GM23338 (cell line): ENCODE measurements around the gene MDM4. TPM values are rescaled to one million over a fixed set of nuclear protein-coding genes. Genes with fewer than 3 reads are reported as not detected.

ENCODE experiments used
- ATAC-seq: fragments of 200-7000 bp; cut with Tn5 transposase; 3 replicates; pipeline ENCODE4 v1.9.1; 2020
- DNase-seq: peaks from one replicate; pipeline ENCODE4 v3.0.0-alpha.2; 2015; ENCODE audit warnings: low spot score
- H2AFZ ChIP-seq: fragments of 200-600 bp; sonication (generic); 2 replicates; pipeline ENCODE4 v1.8.0; 2016; ENCODE audit warnings: antibody characterized with exemption, mild to moderate bottlenecking, moderate library complexity
- H3F3A ChIP-seq: fragments of 200-600 bp; sonication (generic); replicated peaks from 2 replicates; pipeline ENCODE4 v1.8.0; 2017; ENCODE audit warnings: antibody characterized with exemption, mixed run types, low read depth
- H3K27ac ChIP-seq: fragments of 200-600 bp; sonication (generic); 2 replicates; pipeline ENCODE4 v1.6.1; 2016; ENCODE audit warnings: low read depth
- H3K27me3 ChIP-seq: fragments of 200-600 bp; sonication (generic); 2 replicates; pipeline ENCODE4 v1.8.0; 2016; ENCODE audit warnings: mild to moderate bottlenecking, mixed run types, moderate library complexity; ENCODE audit not compliant: insufficient read depth
- H3K36me3 ChIP-seq: fragments of 200-600 bp; sonication (generic); 2 replicates; pipeline ENCODE4 v1.8.0; 2016; ENCODE audit warnings: mild to moderate bottlenecking; ENCODE audit not compliant: insufficient read depth
- H3K4me1 ChIP-seq: fragments of 200-600 bp; sonication (generic); 2 replicates; pipeline ENCODE4 v1.8.0; 2016; ENCODE audit warnings: mild to moderate bottlenecking, moderate library complexity; ENCODE audit not compliant: insufficient read depth
- H3K4me2 ChIP-seq: fragments of 200-600 bp; sonication (generic); 2 replicates; pipeline ENCODE4 v1.7.1; 2017; ENCODE audit warnings: mixed run types
- H3K4me3 ChIP-seq: fragments of 200-600 bp; sonication (generic); 2 replicates; pipeline ENCODE4 v1.6.1; 2016; ENCODE audit warnings: mixed run types
- H3K79me2 ChIP-seq: fragments of 200-600 bp; sonication (generic); replicated peaks from 2 replicates; pipeline ENCODE4 v1.8.0; 2017; ENCODE audit warnings: mild to moderate bottlenecking; ENCODE audit not compliant: insufficient read depth
- H3K9me2 ChIP-seq: fragments of 200-600 bp; sonication (generic); 2 replicates; pipeline ENCODE4 v1.8.0; 2017; ENCODE audit not compliant: insufficient read depth
- H4K20me1 ChIP-seq: fragments of 200-600 bp; sonication (generic); replicated peaks from 2 replicates; pipeline ENCODE4 v1.8.0; 2017; ENCODE audit warnings: mild to moderate bottlenecking; ENCODE audit not compliant: insufficient read depth
- H3K27ac Mint-ChIP-seq: 2 replicates; pipeline ENCODE4 v1.8.0; 2020; ENCODE audit warnings: inconsistent platforms, mild to moderate bottlenecking, moderate library complexity, mixed read lengths
- H3K27me3 Mint-ChIP-seq: 3 replicates; pipeline ENCODE4 v1.8.0; 2022; ENCODE audit warnings: low read depth, mild to moderate bottlenecking, moderate library complexity, mixed read lengths, inconsistent platforms; ENCODE audit not compliant: insufficient read depth, poor library complexity
- H3K36me3 Mint-ChIP-seq: 3 replicates; pipeline ENCODE4 v1.8.0; 2021; ENCODE audit warnings: low read depth, mild to moderate bottlenecking, inconsistent platforms, moderate library complexity, mixed read lengths
- H3K4me1 Mint-ChIP-seq: 3 replicates; pipeline ENCODE4 v1.8.0; 2020; ENCODE audit warnings: mild to moderate bottlenecking, inconsistent platforms, mixed read lengths
- H3K4me3 Mint-ChIP-seq: 3 replicates; pipeline ENCODE4 v1.8.0; 2021; ENCODE audit warnings: moderate library complexity, mild to moderate bottlenecking, inconsistent platforms, mixed read lengths
- H3K9me3 Mint-ChIP-seq: 3 replicates; pipeline ENCODE4 v1.8.0; 2020; ENCODE audit warnings: moderate library complexity, mild to moderate bottlenecking, inconsistent platforms, mixed read lengths
- JUNB ChIP-seq: IDR thresholded peaks from one replicate; pipeline ENCODE4 v1.6.1; 2016; ENCODE audit warnings: antibody characterized with exemption; ENCODE audit not compliant: unreplicated experiment
- NANOG ChIP-seq: IDR thresholded peaks from 2 replicates; pipeline ENCODE4 v1.6.1; 2016; ENCODE audit warnings: antibody characterized with exemption, borderline replicate concordance
- POLR2AphosphoS5 ChIP-seq: IDR thresholded peaks from 2 replicates; pipeline ENCODE4 v1.6.1; 2016; ENCODE audit warnings: antibody characterized with exemption, low read depth
- STAT1 ChIP-seq: IDR thresholded peaks from one replicate; pipeline ENCODE4 v1.6.1; 2016; ENCODE audit warnings: antibody characterized with exemption; ENCODE audit not compliant: unreplicated experiment
- polyA plus RNA-seq: library from polyadenylated mRNA; unstranded; fragments of >200 nt; fragmentation: Nextera tagmentation; extraction: Ambion mirVana; gene quantifications from 2 replicates; pipeline ENCODE4 v1.2.1, GENCODE V29; 2016
- total RNA-seq: library from RNA; depleted of rRNA; stranded (reverse); fragments of >200 nt; shearing (Covaris generic); gene quantifications from 2 replicates; pipeline ENCODE4 v1.2.3, GENCODE V29; 2014
- TF ChIP-seq, protein P1 (sequence below): IDR thresholded peaks from one replicate; pipeline ENCODE4 v1.6.1; 2018; ENCODE audit warnings: antibody characterized with exemption; ENCODE audit not compliant: unreplicated experiment
- TF ChIP-seq, protein P2 (sequence below), 2 experiments: fragments of 200-600 bp in 1 of 2; sonication (generic) in 1 of 2; conservative IDR thresholded peaks; 2 replicates each; pipeline versions ENCODE4 v1.5.1 to v1.6.1; 2016 to 2017; ENCODE audit warnings: antibody characterized with exemption in 2 of 2, low read depth in 2 of 2, mild to moderate bottlenecking in 2 of 2, moderate library complexity in 1 of 2

Gene MDM4
- total and polyA plus RNA-seq, 2 experiments from 2014 or later: 24.8 to 56.1 TPM

DNA sequence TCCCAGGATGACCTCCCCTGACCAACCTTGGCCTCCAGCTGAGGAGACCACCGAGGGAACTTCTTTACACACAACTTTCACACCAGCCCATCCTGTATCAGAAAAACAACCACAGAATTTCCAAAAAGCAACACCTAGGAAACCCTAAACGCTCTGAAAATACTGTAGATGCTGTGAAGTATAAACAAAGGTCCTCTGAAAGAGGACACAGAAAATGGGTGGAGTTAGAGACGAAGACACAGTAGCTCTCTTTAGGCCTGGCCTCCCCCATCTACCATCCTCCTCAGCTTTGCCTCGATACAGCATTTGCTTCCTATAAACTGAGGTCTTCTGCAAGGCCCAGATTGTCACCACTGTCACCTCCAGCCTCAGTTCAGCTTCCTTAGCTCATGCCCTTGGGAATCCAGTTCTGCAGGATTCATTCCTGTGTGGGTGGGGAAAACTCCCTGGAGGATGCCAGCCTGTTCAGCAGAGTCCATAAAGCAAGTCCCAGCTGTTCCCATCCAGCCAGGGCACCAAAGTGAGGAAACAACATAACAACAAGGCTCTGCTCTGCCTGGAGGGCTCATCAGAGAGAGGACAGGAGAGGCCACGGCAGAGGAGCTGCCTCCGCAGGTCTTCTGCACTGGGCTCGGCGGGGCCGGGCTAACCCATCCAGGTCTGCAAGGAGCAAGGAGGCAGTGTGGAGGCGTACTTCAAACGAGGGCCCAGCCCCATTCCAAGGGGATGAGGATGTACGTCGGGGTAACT lies 36.6 kb upstream of the MDM4 start:
- no peaks in the 10 kb centered on the region; the same call in 1 of the 2 replicates for H3K9me2 ChIP-seq
- Mint-ChIP-seq H3K4me1 (peaks cover 69% of the 10 kb centered on the region), H3K27ac (no peak overlapping the region), H3K27me3 (peaks cover 10% of the 10 kb centered on the region), H3K36me3 (no peaks in the 10 kb centered on the region; the same call in 2 of the 3 replicates), H3K4me3 (no peak overlapping the region), H3K9me3 (no peaks in the 10 kb centered on the region)
- peaks cover 17% of the 10 kb centered on the region; the same call in 1 of the 2 replicates for H3K79me2 ChIP-seq
- no peak overlapping the region for H3K27ac ChIP-seq
- H3K36me3 ChIP-seq: no peaks in the 10 kb centered on the region
- H3F3A ChIP-seq: peaks cover 6% of the 10 kb centered on the region; the same call in 1 of the 2 replicates
- no peak for TF ChIP-seq JUNB
- TF ChIP-seq STAT1: no peak
- TF ChIP-seq POLR2AphosphoS5: no peak
- peaks cover 29% of the 10 kb centered on the region for H3K4me1 ChIP-seq
- no peaks in the 10 kb centered on the region for H3K27me3 ChIP-seq
- DNase-seq (no peak), ATAC-seq (no peak)
- no peak overlapping the region for H3K4me2 ChIP-seq
- H2AFZ ChIP-seq: no peak overlapping the region
- no peak overlapping the region for H3K4me3 ChIP-seq
- peaks cover 5% of the 10 kb centered on the region; the same call in 1 of the 2 replicates for H4K20me1 ChIP-seq

DNA sequence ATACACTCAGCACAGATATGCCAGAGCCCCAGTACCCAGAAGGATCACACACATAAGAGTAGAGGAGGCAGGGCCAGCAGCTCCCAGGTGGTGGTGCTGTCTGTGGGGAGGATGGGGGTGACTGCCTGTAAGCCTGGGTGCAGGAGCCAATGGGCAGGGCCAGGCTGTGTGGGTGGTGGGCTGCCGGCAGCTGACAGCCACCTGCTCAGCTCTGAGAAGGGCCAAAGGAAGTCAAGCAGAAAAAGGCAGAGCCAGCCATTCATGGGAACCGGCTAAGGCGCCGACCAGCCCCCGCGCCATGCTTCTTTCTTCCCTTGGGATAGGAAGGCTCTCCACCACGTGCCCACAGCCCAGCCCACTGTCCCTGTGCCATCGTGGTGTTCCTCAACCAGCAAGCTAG lies 35.7 kb upstream of the MDM4 start:
- peak; percentile 6; the same call in 2 of the 3 replicates for ATAC-seq

DNA sequence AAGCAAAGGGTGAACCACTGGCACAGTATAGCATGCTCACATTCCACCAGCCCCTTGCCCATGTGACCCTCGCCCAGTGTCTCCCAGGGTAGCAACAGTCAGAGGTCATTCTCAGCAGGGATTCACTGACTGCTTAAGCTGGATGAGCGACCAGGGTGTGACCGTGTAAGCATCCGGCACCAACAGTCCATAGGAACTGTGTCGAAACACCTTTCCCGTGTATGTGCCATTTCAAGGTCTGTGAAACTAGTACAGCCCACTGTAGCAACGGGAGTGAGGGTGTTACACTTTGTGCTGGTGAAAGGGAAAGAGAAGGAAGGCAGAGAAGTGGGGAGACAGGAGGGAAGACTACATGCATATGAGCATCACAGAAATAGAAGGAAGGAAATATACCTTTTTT lies 32.4 kb upstream of the MDM4 start:
- DNase-seq: no peak
- Histone ChIP-seq H3K9me2 (no peaks in the 10 kb centered on the region), H4K20me1 (peaks cover 12% of the 10 kb centered on the region), H3K79me2 (peaks cover 34% of the 10 kb centered on the region; the same call in 1 of the 2 replicates), H3F3A (peaks cover 6% of the 10 kb centered on the region; the same call in 1 of the 2 replicates), H3K4me3 (no peak overlapping the region), H3K4me1 (peaks cover 17% of the 10 kb centered on the region), H3K36me3 (no peaks in the 10 kb centered on the region), H3K27me3 (no peaks in the 10 kb centered on the region), H3K4me2 (no peak overlapping the region), H3K27ac (no peak overlapping the region), H2AFZ (no peak overlapping the region)
- H3K36me3 Mint-ChIP-seq: no peaks in the 10 kb centered on the region; the same call in 2 of the 3 replicates
- no peak overlapping the region for H3K4me3 Mint-ChIP-seq
- no peak for ATAC-seq
- H3K27ac Mint-ChIP-seq: no peak overlapping the region
- H3K4me1 Mint-ChIP-seq: peaks cover 46% of the 10 kb centered on the region
- H3K9me3 Mint-ChIP-seq: no peaks in the 10 kb centered on the region; the same call in 2 of the 3 replicates
- peaks cover 10% of the 10 kb centered on the region for H3K27me3 Mint-ChIP-seq
- TF ChIP-seq, protein P1, sequence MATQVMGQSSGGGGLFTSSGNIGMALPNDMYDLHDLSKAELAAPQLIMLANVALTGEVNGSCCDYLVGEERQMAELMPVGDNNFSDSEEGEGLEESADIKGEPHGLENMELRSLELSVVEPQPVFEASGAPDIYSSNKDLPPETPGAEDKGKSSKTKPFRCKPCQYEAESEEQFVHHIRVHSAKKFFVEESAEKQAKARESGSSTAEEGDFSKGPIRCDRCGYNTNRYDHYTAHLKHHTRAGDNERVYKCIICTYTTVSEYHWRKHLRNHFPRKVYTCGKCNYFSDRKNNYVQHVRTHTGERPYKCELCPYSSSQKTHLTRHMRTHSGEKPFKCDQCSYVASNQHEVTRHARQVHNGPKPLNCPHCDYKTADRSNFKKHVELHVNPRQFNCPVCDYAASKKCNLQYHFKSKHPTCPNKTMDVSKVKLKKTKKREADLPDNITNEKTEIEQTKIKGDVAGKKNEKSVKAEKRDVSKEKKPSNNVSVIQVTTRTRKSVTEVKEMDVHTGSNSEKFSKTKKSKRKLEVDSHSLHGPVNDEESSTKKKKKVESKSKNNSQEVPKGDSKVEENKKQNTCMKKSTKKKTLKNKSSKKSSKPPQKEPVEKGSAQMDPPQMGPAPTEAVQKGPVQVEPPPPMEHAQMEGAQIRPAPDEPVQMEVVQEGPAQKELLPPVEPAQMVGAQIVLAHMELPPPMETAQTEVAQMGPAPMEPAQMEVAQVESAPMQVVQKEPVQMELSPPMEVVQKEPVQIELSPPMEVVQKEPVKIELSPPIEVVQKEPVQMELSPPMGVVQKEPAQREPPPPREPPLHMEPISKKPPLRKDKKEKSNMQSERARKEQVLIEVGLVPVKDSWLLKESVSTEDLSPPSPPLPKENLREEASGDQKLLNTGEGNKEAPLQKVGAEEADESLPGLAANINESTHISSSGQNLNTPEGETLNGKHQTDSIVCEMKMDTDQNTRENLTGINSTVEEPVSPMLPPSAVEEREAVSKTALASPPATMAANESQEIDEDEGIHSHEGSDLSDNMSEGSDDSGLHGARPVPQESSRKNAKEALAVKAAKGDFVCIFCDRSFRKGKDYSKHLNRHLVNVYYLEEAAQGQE: no peak

More for the DNA sequence above, 35.7 kb upstream of the MDM4 start:
- Histone ChIP-seq H3K27ac (no peak overlapping the region), H3K27me3 (no peaks in the 10 kb centered on the region), H3K9me2 (no peaks in the 10 kb centered on the region), H3K4me3 (no peak overlapping the region), H4K20me1 (peaks cover 10% of the 10 kb centered on the region; the same call in 1 of the 2 replicates), H3K79me2 (peaks cover 25% of the 10 kb centered on the region; the same call in 1 of the 2 replicates), H3K4me2 (no peak overlapping the region), H2AFZ (no peak overlapping the region), H3K4me1 (peaks cover 24% of the 10 kb centered on the region), H3K36me3 (no peaks in the 10 kb centered on the region), H3F3A (peaks cover 6% of the 10 kb centered on the region; the same call in 1 of the 2 replicates)
- Mint-ChIP-seq H3K27me3 (peaks cover 10% of the 10 kb centered on the region), H3K4me3 (no peak overlapping the region), H3K27ac (no peak overlapping the region), H3K9me3 (no peaks in the 10 kb centered on the region), H3K4me1 (peaks cover 69% of the 10 kb centered on the region), H3K36me3 (no peaks in the 10 kb centered on the region; the same call in 2 of the 3 replicates)
- TF ChIP-seq NANOG: no peak
- TF ChIP-seq, protein P2, sequence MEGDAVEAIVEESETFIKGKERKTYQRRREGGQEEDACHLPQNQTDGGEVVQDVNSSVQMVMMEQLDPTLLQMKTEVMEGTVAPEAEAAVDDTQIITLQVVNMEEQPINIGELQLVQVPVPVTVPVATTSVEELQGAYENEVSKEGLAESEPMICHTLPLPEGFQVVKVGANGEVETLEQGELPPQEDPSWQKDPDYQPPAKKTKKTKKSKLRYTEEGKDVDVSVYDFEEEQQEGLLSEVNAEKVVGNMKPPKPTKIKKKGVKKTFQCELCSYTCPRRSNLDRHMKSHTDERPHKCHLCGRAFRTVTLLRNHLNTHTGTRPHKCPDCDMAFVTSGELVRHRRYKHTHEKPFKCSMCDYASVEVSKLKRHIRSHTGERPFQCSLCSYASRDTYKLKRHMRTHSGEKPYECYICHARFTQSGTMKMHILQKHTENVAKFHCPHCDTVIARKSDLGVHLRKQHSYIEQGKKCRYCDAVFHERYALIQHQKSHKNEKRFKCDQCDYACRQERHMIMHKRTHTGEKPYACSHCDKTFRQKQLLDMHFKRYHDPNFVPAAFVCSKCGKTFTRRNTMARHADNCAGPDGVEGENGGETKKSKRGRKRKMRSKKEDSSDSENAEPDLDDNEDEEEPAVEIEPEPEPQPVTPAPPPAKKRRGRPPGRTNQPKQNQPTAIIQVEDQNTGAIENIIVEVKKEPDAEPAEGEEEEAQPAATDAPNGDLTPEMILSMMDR (conservative IDR thresholded peaks at IDR 0.05; ENCODE audit: low read depth in 2 of 2): 0 out of 4 replicates have a peak, but pooled peaks of 1 of the 2 experiments have one; percentile 7
- DNase-seq: no peak
